NB4 (cell line): ENCODE results near the gene ALPK3.

Experiments used
- DNase-seq: peaks from one replicate; pipeline ENCODE4 v3.0.0; 2010; ENCODE audit warnings: low read depth
- H3K4me3 ChIP-seq: one replicate; pipeline ENCODE4 v1.5.1; 2011; ENCODE audit warnings: mild to moderate bottlenecking, low read depth, low read length, moderate library complexity
- CTCF ChIP-seq: IDR thresholded peaks from one replicate; pipeline ENCODE4 v1.5.1; 2012; ENCODE audit warnings: low read depth, low read length
- MAX ChIP-seq: IDR thresholded peaks from 2 replicates; pipeline ENCODE4 v1.6.1; 2011; ENCODE audit warnings: low read depth, low read length
- MYC ChIP-seq: IDR thresholded peaks from 2 replicates; pipeline ENCODE4 v1.6.1; 2011; ENCODE audit warnings: low read depth, low read length
- POLR2A ChIP-seq: IDR thresholded peaks from 2 replicates; pipeline ENCODE4 v1.6.1; 2011; ENCODE audit warnings: mild to moderate bottlenecking; ENCODE audit not compliant: insufficient read length; ENCODE audit errors: extremely low read depth

Gene ALPK3

GRCh38 chr15:84898761-84899160, 81.6 kb downstream of the ALPK3 start:
- no peak for TF ChIP-seq CTCF
- TF ChIP-seq POLR2A: no peak
- TF ChIP-seq MAX: no peak
- TF ChIP-seq MYC: no peak
- no peak overlapping the region for H3K4me3 ChIP-seq
- DNase-seq: no peak

- no peak overlapping the region for H3K4me3 ChIP-seq
- DNase-seq: no peak
- TF ChIP-seq MAX (no peak), CTCF (no peak), MYC (no peak), POLR2A (no peak)
Measured at GRCh38 chr15:84899750-84900149, 82.6 kb downstream of the ALPK3 start.

DNA sequence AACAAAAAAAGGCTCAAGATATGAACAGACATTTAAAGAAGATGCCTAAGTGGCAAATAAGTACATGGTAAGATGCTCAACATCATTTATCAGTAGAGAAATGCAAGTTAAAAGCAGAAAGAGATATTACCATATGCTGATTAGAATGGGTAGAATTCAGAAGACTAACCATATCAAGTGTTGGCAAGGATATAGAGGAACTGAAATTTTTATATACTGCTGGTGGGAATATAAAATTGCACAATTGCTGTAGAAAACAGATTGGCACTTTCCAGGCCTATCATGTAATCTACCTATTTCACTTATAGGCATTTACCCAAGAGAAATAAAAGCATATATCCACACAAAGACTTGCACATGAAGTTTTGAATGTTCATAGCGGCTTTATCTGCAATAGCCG, 84.4 kb downstream of the ALPK3 start:
- no peak for DNase-seq
- no peak for TF ChIP-seq CTCF
- no peak for TF ChIP-seq MYC
- TF ChIP-seq POLR2A: no peak
- TF ChIP-seq MAX: no peak
- H3K4me3 ChIP-seq: no peak overlapping the region

DNA sequence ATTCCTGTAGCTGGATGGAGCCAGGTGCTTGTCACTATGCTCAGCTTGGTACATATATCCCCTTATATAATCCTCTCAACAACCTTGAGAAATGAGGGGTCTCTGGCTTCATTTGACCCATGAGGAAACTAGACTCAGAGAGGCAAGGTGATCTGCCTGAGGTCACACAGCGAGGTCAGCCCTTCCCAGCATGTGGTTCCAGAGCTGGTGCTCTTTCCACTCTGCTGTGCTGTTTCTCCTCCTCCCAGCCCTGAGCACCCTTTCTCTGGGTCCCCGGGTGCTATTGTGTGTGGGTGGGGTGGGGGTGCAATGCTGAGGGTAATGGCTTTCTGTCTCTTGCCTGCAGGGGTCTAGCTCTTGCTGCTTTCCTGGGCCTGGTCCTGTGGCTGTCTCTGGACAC, 86.6 kb downstream of the ALPK3 start:
- H3K4me3 ChIP-seq: no peak overlapping the region
- TF ChIP-seq MAX (no peak), CTCF (no peak), MYC (no peak), POLR2A (no peak)
- DNase-seq: no peak

DNA sequence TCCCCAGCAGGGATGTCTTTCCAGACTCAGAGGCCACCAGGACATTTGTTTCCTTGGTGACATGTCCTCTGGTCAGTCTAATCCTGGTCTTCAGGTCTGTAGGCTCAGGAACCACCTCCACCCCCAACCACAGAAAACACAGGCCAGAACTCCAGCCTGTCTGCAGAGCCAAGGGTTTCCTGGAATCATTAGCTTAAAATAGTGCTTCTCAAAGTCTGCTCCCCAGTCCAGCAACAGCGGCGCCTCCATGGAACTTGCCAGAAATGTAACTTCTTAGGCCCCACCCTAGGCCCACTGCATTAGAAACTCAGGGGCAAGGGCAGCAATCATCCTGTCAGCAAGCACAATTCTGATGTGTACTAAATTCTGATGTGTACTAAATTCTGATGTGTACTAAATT, 87.3 kb downstream of the ALPK3 start:
- DNase-seq: no peak

More for the DNA sequence above, 87.3 kb downstream of the ALPK3 start:
- TF ChIP-seq POLR2A (no peak), MAX (no peak), MYC (no peak), CTCF (no peak)
- H3K4me3 ChIP-seq: no peak overlapping the region
